Lung microvascular endothelial cell (primary cell): ENCODE data around the gene SCUBE3. TPM values are rescaled to one million over a fixed set of nuclear protein-coding genes. Genes with fewer than 3 reads are reported as not detected.
A peak's percentile ranks its signal among the peaks of the same experiment; 100 is the strongest.

ENCODE experiments used
- DNase-seq, 2 donors: peaks; one replicate each; pipeline versions ENCODE4 v3.0.0 to v3.0.0-alpha.2; 2010; ENCODE audit warnings: low read depth in 2 of 2
- total RNA-seq: library from RNA; depleted of rRNA; stranded (reverse); fragments of >200 nt; gene quantifications from 2 replicates; pipeline ENCODE4 v1.2.1, GENCODE V29; 2014

Gene SCUBE3
- 0.60 and 0.87 TPM in 2 replicates for total RNA-seq

DNA sequence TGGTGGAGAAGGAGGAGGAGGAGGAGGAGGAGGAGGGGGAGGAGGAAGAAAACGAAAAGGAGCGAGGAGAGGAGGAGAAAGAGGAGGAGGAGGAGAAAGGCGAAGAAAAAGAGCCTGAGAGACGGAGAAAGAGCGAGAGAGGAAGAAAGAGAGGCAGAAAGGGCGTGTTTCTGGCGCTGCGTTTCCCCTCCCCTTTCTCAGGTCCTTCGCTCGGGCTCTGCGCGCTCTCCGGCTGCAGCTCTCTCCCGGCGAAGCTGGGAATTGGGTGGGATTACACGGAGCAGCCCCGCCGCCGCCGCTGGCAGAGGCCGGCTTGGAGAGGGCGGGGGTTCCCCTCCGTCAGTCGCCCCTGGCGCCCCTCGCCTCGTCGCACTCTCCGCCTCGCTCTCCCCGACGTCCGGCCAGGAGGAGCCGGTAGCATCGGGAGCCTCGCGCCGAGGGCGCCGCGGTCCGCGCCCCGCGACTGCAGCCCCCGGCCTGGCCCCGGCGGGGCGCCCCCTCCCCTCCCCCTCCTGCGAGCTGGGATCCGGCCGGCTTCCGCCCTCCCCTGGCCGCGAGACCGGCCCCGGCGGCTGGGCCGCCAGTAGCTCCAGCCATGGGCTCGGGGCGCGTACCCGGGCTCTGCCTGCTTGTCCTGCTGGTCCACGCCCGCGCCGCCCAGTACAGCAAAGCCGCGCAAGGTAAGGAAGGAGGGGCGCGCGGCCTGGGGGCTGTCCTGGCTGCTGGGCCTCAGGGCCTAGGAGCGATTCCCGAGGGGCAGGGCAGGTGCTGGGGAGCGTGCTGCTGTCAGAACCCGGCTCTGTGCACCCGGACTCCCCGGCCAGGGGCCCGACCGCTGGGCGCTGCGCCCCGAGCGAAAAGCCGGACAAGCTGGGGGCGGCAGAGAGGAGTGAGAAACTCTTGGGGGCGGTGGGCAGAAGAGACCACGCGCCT, at the start of gene SCUBE3:
Gene SCUBE3 (plus strand): TSS at position 133 of the 933 bp plus-strand sequence. CDS start 463 bp downstream, at position 596.
- DNase-seq: peak; percentile 28 to 48

DNA sequence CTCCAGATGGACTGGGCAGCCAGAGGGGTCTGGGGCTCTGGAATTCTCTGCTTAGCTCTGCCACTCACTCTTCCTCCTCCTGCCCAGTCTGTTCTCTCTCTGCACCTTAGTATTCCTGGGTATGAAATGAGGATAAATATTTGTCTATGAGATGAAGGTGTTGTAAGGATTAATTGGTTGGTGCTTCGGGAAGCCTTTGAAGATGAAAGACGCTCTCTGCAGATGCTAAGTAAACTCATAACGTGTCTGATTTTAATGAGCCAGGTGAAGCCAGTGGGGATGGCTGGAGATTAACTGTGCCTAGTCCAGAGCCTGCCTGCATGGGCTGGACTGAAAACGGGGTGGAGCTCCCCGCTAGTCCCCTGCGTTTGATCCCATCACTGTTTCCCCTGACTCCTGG, 49.5 kb upstream of the SCUBE3 start:
- no peak for DNase-seq

DNA sequence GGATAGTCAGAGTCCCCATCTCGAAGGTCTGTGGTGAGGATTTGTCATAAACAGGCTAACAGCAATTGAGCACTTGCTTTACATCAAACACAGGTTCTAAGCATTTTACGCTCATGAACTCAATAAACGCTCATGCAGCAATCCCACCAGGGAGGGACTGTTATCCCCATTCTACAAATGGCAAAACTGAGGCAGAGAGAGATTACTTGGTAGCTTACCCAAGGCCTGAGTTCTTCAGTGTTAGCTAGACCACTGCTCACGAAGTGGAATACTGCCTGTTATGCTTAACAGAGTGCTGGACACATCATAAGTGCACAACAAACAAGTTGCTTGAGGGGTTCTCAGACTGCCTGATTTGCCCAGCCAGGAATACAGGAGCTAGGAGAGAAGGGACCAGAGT, 48.9 kb upstream of the SCUBE3 start:
- no peak for DNase-seq

DNA sequence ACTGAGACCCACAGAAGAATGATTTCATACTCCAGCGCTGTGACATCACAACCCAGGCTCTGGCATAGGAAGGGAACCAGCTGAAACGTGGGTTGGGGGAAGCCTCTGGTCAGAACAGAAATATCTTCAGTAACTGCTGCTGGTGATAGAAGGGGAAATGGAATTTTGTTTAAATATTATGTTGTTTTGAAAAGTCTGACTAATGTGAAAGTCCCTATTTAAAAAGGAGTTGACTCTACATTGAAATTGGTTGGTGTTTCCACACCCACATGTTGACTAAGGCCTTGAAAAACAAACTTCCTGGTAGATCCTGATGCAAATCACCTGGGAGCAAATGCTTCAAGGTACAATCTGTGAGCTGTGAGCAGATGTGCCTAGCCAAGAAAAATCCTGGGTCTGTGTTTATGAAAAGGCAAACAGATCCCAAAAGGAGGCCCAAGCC, 48.1 kb upstream of the SCUBE3 start:
- DNase-seq: no peak

DNA sequence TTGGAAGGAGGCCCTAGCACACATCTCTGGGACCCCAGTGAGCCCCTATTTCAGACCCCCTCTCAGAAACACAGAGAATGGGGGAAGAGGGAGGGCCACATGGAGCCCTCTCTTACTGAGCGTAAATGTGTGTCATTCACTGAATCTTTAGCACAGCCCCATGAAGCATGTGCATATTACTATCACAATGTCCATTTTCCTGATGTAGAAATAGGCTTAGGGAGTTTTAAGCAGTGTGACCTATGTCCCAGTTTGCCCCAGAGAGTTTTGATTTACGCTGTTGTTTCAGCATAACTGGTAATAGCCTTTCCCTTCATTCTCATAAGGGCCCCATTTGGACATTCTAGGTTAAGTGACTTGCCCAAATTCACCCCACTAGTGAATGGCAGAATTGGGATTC, 47.6 kb upstream of the SCUBE3 start:
- DNase-seq: no peak

DNA sequence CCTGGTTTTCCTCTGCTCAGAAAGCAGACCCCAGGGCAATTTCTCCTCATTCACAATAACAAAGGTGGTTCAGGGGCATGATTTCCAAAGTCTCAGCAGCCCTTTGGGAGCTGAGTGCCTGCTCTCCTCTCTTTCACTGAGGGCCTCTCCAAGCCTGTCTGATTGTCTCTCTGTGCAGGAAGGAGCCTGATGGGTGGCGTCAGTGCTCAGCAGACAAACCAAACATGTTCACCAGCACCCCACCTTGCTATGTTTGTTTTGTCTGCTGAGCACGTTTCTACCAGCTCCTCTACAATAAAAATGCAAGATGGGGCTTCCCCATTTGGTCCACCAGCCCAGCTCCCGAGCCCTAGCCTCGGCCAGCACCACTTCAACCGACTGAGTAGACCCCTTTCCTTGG, 47.2 kb upstream of the SCUBE3 start:
- DNase-seq: no peak

DNA sequence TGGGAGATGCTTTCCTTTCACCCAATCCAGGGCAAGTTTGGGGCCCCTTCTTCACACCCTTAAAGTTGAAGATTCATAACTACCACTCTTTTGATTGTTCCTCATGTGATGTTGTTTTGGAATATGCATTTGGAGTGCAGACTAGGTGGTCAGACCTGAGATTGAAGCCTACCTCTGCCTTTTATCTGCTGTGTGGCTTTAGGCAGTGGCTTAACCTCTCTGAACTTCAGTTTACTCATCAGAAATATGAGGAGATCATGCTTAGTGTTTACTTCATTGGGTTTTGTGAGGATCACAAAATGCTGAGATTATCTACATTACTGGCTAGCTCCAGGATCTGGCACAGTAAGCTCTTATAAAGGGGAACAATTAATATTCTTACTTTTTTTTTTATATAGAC, 46.3 kb upstream of the SCUBE3 start:
- no peak for DNase-seq

DNA sequence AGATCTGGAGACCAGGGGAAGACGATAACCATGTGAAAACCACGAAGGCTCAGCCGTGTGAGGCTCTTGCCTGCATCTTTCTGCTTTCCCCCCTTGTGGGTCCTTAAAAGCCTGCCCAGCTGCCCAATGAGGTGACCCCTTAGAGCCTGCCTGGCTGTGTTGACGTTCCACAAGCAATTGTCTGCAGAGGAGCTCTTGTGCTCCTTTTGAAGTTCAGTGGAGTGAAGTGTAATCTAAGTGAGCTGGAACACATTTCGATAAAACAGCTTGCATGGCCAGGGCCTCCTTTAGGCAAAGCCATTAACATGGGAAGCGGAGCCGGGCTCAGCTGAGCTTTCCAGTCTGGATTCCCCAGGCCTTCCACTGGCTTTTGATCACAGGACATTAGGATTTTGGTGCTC, 45.3 kb upstream of the SCUBE3 start:
- DNase-seq: no peak

DNA sequence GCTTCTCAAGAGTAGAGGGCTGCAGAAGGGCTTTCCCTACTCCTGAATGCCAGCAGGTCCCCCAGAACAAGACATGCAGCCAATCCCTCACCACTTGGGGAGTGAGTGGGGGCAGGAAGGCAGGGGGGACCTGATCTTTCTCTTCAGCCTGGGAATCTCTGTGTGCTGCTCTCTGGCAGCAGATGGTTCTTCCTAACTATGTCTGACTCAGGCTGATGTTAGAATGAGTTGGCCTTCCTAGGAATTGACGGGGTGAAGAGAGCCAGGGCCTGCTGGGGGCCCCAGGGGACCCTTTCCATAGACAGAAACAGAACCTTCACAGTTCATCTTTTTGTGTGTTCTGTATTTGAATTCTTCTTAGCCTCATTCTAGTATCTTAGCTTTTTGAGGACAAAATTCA, 43.6 kb upstream of the SCUBE3 start:
- DNase-seq: peak in 1 of 2 donors; percentile 56

DNA sequence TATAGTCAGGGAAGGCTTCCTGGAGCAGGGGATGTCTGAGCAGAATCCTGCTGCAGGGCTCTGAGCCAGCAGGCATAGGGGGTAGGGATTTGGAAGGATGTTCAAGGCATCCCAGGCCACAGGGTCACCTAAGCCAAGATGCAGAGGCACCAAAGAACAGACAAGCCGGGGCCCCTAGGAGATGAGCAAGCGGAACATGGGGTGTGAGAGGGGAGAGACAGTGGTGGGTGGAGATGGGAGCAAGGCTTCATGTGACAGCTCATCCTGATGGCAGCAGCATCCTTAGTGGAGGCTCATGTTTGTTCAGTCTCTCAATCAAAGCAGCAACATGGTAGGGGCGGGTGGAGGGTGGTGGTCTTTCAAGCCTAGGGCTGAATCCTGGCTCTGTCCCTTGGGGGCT, 42.9 kb upstream of the SCUBE3 start:
- no peak for DNase-seq

DNA sequence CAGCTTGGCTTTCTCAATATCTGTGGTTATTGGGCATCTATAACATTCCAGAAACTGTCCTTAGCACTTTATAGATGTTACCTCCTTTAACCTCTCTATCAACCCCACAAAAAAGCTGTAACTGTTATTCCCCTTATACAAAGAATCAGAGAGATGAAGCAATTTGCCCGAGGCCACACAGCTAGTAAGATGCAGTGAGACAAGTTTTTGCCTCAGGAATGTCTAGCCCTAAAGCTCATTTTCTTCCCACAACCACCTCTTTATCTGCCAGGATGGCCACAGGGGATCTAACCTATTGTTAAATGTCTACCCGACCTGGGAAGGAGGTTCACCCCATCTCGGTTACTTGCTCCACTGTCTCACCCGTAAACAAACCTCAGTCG, 40.7 kb upstream of the SCUBE3 start:
- no peak for DNase-seq

DNA sequence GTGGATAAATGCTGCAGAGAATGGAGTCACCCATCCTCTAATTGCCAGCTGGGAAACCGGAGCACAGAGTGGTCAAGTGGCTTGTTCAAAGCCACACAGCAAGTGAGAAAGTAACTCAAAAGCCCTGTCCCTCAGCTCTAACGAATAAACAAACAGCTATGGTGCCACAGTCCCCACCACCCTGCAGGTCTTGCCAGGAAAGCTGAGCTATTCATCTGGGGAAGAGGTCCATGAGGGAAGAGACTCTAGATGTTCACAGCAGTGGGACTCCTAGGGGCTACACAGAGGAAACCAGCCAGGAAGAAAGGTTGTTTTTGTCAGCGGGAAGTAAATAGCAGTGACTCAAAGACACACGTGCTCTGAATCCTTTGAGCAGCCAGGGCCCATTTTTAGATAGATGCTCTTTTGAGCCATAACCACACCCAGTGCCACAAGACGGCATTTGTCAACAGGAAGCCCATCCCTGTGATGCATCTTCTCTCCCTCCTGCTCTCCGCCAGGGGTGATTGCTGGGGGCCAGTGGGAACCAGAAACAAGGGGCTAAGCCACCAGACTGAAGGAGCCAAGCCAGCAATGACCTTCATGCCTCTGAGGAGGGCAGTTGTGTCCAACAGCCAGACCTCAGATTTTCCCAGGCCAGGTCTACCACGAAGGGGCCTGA, 40.2 kb upstream of the SCUBE3 start:
- DNase-seq: peak in 1 of 2 donors; percentile 56

DNA sequence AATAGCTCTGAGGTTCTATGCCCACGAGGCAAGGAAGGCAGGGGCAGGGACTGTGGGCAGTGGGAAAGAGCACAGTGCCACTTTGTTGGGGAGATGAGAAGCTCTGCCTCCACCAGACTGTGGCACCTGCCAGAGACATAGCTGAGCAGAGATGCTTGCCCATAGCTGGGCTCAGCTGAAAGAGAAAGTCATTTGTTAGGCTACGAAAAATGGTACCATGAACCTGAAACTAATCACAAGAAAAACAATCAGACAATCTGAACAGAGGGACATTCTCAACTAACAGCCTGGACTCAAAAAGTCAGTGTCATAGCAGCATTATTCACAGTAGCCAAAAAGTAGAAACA, 39.7 kb upstream of the SCUBE3 start:
- no peak for DNase-seq

DNA sequence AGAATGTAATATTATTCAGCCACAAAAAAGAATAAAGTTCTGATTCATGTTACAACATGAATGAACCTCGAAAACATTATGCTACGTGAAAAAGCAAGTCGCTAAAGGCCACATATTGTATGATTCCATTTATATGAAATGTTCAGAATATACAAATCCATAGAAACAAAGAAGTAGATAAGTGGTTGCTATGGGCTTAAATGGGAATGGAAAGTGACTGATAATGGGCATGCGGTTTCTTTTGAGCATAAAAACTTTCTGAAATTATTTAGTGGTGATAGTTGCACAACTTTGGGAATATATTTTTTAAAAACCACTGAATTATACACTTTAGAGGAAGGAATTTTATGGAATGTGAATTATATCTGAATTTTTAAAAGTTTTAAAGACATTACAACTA, 39.3 kb upstream of the SCUBE3 start:
- DNase-seq: no peak

DNA sequence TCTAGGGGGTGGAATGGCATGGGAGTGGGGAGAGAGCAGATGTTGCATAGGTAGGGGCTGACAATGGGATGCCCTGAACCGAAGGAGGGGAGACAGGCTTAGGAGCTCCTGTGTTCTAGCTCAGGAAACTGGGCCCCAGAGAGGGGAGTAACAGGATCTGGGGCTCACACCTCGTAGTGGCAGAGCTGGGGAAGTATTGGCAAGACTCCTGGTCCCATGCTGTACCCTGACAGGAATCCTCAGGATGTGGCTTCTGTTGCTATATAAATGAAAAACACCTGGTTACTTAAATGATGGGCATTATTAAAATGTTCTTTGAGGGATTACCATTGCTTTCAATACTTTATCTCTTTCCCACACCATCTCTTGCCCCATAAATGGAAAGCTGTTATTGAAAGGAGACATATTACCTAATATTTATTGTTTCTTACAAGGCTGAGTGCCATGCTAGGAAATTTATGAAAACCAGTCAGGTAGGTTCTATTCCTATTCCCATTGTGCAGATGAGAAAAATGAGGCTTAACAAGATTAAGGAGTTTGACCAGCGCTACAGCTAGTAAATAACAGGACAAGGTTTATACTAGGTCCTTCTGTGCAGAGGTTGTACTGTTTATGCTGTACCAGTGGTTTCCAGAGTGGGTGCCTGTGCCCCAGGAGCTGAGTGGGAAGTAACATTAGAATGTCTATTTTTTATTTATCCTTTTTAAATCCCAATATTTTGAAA, 37.3 kb upstream of the SCUBE3 start:
- DNase-seq: no peak

DNA sequence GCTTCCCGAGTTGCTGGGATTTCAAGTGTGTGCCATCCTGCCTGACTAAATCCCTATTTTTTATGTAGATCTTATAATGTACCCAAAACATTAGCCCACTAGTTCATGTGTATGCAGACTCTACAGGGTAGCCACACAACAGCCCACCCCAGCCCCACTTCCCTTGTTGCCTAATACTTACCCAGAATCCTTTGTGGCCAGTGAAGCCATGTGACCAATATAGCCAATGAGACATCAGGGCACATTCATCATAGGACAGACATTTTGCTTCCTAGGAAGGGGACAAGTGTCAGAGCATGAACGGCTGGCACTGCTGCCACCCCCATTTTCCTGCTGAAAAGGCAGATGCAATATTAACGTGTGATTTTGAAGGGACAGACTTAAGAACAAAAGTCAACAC, 36.6 kb upstream of the SCUBE3 start:
- no peak for DNase-seq

DNA sequence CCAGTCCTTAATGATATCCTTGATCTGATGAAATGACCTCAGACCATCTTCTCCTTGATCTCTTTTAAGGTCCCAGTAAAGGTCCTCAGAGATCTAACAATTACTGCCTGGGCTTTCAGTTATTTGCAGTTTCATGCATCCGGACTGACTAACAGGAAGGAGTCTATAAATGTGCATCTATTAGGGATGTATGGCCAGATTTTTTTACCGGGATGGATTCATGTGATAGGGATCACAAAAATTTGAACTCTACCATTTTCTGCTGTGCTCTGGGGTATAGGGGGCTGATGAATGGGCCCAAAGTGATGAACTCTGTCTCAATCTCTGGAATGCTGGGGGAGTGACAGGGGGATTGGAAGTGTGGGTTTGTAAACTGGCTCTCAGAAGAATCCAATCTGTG, 36.2 kb upstream of the SCUBE3 start:
- DNase-seq: peak; percentile 24 to 60

DNA sequence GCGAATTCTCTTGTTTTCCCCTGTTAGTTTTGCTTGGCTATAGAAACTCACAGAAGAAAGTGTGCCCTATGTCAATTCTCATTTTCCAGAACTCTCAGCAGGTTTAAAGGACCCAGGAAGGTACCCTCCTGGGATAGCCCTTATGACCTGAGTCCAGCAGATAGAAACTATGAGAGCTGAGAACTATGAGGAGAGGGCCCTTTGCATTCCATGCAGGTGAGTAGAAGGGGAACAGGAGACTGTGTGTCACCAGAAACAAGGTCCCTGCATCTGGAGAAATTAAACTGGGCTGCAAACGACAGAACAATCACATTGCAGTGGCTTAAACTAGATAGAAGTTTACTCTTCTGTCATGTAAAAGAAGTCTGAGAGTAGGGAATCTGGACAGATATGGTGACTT, 35.7 kb upstream of the SCUBE3 start:
- DNase-seq: no peak

DNA sequence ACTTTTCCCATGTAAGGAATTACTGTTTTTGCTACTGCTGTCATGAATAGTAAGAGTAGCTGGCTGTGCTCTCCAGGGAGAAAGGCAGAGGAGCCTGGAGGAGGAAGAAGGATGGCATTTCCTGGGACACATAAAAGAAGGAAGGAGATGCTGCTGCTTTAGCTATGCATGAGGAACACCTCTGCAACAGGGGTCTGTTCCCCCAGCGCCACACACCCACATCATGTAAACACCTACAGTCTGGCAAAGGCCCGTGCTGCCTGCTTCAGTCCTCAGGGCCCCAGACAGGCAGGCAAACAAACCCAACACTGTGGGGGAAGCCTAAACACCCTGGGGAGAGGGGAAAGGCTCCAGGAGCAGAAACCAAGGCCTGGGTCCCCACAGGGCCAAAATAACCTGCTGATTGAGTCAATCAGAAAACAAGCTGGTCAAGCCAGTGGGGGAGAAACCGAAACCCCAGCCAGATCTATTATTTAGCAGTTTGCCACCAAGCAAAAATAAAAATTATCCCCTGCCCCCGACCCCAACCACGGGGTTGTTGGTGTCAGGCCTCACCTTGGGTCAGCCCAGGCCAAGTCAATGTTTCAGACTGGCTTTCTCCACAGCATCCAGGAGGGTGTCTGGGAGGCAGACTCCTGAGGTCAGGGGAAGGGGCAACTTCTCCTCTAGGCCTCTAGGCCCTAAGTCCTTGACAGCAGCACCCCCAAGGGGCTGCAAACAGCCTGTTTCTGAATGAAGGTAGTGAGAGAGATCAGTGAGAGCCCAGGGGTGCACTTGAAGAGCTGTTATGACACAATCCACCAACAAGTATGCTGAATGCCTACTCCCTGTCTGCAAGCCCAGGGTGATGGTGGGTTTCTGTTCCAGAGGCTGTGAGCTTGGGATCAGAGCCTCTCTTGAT, 34.6 kb upstream of the SCUBE3 start:
- DNase-seq: no peak

DNA sequence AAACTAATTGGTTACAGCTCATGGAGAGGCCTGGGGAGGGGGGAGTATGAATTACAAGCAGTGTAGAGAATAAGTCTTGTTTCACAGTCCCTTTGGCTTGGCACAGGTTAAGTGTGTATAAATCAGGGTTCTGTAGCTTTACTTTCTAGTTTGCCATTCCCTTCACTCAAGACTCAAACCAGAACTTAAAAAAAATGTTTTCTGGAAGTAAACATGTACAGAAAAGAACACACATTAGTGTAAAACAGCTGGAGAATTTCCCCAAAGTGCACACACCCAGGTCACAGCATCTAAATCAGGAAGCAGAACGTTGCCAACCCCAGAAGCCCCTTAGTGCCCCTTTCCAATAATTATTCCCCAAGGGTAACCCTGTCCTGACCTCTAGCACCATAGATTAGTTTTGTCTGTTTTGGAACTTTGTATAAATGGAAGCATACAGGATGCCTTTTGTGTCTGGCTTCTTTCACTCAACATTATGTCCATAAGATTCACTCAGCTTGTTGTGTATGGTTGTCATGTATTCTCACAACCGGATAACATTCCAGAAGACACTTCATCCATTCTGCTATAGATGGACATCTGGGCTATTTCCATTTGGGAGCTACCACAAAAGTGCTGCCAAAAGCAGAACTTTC, 33.7 kb upstream of the SCUBE3 start:
- no peak for DNase-seq
